GM18909 (cell line): ENCODE results near the gene CD96.
"Not testable (repeated sequence)": the region's sequence is repeated elsewhere in the genome, so short reads cannot be mapped to it uniquely, and the experiment has no call there.

Experiments
- ATAC-seq: cut with Tn5 transposase; IDR thresholded peaks from one replicate; pipeline ENCODE4 v1.9.1; 2021; ENCODE audit warnings: mild to moderate bottlenecking; ENCODE audit not compliant: unreplicated experiment, poor library complexity

The CD96 gene

DNA sequence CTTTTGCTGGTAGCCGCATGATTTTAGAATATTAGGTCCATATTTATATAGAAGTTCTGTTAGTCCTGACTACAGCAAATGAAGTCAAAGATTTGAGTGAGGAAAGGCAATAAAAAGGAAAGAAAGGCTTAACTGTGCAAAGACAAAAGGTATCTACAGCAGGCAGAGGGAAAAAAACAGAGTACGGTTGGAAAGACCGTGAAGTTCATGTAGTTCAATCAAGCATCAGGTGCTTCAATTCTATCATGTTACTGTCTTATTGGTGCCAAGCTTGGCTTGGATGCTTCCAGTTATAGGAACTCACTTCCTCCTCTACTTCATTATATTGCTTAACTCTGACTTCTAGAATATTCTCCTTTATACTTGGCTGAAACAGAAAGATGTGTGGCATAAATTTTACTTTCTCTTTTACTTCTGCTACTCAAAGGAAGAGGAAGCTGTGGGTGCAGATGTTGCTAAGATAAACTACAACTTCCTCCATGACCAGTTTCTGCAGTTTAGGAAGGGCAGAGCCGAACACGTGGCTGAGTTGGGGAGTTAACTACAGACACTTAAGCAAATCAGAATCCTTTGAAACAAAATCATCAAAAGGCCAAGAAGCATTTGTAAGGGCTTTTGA lies 125.7 kb downstream of the CD96 start:
- ATAC-seq = peak; percentile 99

DNA sequence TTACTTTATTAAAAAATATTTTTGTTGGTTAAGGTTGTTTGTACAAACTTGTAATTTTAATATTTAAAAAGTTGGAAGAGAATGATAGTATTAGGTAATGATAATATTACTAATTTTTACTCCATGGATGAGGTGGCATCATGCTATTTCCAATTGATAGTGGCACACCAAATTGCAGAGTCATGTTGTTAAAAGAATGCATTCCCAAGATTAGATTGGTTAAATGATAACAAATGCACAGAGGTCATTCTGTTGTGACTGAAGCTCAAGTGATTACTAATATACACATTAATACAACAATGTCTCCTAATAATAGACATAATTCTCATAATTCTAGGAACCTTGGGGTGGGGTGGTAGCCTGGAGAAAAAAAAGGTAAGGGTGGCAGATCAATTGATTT lies 126.3 kb downstream of the CD96 start:
- no peak for ATAC-seq

DNA sequence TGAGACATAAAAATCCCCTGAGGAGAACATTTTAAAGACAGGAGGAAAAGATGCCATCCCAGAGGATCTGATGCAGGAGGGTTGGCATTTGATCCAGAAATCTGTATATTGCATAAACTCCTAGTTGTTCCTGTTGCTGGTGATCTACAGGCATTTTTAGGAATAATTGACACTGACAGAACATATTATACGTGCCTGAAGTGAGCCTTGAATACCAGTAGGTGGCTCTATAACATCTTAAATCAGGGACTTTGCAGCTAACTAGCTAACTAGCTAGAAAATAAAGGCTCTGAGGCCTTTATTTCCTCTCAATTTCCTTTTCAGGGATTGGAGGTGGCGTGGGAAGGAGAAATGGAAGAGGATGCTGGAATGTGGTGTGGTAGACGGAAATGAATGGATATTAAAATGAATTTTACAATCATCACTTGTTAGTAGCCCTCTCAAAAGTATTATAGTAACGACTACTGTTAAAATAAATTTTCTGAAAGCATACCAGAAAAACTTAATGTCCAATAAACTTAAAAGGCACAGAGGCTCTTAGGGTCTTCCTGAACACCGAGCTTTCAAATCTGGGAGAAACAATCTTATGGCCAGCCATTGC lies 127.0 kb downstream of the CD96 start:
- peak; percentile 52 for ATAC-seq

DNA sequence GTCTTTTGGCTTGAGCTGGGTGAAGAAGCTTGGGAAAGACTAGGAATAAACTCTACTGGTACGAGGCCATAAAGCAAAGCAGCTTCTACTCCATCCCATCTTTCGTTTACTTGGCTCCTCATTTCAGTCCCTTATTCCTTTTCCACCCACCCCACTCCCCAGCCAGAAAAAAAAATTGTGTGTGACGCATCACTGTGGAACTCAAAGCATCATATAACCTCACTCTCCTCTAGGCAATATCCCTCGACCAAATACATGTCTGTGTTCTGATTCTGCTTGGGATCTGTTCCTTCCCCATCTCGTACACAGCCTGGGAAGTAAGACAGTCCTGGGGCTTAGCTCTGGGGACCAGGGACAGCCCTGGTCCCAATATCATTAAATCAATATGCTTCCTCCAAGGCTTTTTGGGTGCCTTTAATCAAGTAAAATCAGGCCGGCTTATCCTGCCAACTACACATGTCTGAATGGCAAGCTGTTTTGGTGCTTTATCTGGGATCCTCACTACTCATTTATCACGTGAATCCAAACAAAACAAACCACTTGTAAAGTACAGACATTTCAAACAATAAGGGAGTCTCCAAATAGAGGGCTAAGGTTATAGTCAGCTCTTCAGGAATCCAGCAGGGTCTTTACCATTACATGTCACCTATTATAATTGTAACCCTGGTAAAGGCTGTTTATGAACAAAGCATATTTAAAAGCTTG lies 128.1 kb downstream of the CD96 start:
- ATAC-seq = no peak

DNA sequence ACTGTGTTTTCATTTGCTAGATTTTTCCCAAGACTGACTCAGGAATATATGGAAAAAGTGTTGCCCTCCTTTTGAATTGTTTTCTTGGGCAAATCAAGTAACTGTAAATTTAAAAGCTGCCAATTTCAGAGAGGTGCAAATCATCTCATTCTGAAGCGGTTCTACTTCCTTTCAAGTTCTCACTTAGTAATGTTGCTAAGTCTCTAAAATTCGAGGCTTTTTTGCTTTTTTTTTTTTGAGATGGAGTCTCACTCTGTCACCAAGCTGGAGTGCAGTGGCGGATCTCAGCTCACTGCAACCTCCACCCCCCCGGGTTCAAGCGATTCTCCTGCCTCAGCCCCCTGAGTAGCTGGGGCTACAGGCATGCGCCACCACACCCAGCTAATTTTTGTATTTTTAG lies 130.5 kb downstream of the CD96 start:
- ATAC-seq = not testable (repeated sequence)

DNA sequence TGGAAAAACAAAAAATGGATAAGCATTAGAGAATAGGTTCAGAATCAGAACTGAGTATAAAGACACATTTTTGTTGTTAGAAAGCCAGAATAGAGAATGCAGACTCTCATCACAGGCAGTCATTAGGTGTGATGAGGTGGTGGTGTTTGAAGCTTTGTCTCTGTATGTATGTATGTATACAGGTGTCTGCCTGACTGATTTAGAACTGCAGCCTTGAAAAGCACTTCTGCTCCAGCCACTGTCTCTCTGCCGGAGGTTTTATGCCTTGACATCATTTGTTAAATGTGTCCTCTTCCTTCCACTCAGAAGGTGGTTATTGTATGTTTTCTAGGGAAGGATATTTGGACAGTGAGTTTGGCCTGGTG lies 133.8 kb downstream of the CD96 start:
- ATAC-seq = no peak

DNA sequence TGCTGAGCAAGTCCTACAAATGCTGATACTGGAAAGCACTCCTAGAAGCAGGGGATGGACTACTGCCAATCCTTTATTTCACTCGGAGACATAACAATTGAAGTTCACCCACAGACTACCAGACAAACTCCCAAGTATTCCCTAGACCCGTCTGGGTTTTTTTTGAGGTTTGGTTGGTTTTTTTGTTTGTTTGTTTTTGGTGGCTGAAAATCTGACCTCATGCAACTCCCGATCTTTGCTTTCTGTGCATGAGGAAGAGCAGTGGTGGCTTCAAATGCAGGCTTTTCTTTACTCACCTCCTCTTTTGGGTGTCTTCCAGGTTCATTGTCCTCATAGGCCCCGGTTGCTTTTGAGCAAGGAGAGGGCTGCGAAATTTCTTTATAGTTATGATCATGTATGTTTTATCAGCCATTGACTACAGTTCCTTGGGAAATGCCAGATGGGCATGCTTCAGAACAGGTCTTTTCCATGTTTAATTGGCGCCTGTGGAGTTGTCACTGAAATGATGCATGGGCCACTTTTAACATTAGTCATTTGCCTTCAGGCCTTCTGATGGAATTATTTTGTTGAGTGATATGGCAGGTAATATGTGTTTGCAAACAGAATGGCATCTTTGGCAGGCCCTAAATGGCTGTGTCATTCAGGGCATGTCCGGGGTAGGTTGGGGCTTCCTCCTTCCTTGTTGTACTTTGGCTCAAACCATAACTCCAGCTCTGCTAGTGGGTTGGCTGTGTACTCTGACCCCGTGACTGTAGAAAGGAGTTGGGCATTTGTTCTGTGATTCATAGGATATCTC lies 134.4 kb downstream of the CD96 start:
- no peak for ATAC-seq

DNA sequence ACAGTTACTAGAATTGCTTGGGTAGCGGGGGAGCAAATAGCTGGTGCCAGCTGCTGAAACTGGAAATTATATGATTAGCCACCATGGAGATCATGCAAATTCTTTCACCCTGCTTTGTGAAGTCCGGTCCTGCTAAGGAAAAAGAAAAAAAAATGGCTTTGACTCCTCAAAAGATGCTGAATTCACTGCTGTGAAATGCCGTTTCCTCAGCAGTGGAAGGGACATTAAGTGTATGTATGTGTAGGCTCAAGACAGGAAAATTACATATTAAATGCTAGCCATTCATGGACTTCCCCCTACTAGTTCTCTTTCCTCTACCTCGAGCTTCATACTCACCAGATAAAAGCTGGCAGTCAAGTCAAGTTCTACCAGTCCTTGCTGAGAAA lies 135.0 kb downstream of the CD96 start:
- no peak for ATAC-seq

DNA sequence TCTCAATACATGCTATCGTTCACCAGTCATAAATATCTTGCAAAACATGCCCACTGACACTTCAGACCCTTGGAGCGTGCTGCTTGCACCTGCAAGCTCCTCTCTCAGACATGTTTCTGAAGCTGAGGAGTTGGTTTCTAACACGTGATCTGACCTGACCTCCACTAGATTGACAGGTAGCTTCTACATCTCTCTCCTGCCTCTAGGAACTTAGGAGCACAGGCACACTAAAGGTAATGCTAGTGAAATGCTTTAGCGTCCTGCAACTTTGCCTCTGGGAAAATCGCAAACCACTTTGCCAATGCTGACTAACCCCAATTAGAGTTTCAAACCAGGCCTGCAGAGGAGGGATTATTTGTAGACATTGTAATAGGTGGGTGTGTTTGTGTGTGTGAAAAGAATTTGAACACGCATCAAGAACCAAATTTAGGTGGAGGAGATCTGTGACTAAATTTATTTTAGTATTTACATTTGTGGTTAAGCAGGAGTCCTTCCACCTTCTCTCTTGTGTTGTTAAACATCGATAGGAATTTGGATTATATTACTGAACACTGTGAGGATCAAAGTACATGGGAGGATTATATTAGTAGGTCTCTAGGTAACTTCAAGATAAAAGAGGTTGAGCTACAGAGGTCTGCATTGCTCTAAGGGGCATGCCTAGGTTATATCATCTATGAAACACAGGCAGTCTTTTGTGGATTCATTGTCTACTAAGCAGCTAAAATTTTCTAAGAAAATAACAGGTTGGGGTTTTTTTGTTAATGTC lies 139.8 kb downstream of the CD96 start:
- ATAC-seq = no peak

DNA sequence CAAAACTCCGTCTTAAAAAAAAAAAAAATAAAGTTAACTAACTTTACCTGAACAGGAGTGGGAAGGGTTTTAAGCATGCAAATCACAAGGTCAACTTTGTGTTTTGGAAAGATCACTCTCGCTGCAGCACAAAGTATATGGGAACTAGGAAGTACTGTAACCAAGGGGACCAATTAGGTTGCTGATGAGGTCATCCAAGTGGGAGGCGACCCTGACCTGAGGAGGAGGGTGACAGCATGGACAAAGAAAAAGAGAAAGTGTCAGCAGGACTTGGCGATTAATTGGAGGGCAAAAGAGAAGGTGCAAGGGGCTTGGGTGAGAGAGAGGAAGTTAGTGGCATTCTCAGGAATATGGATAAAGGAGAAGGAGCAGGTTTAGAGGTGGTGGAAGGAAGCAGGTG lies 142.6 kb downstream of the CD96 start:
- no peak for ATAC-seq

DNA sequence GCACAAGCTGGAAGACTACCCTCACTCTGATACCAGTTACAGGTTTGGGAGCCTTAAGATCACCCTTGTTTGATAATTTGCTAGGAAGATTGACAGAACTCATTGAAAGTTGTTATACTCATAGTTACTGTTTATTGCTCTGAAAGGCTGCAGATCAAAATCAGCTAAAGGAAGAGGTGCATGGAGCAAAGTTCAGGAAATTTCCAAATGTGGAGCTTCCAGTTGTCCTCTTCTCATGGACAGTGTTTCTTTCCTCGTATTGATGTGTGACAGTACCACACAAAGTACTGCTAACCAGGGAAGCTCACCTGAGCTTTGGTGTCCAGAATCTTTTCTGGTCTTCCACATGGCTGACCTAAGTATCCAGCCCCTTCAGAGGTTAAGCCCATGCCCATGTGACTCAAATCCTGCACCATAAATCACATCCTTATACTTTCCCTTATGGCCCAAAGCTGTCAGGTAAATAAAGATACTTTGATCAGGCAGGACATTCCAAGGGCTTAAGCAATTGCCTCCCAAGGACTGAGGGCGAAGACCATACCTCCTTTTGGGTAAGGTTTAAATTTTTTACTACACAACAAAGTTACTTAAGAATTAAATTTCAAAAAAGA lies 146.3 kb downstream of the CD96 start:
- ATAC-seq = no peak

DNA sequence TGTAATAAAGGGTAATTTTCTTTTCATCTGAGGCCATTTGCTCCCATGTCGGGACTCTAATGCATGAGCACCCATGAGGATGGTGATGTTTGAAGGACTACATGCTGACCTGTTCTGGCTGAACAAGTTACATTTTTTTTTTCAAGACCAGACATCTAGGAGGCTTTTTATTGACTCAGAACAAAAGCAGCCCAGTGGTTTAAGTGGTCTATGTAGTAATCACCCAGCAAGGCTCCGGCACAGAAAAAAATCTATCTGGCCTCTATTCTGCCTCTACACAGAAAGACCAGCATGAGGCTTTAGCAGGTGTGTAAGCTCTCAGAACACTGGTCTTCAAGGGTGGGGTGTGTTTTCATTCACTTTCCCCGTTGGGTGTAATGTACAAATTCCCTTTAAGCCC lies 148.2 kb downstream of the CD96 start:
- peak; percentile 94 for ATAC-seq

DNA sequence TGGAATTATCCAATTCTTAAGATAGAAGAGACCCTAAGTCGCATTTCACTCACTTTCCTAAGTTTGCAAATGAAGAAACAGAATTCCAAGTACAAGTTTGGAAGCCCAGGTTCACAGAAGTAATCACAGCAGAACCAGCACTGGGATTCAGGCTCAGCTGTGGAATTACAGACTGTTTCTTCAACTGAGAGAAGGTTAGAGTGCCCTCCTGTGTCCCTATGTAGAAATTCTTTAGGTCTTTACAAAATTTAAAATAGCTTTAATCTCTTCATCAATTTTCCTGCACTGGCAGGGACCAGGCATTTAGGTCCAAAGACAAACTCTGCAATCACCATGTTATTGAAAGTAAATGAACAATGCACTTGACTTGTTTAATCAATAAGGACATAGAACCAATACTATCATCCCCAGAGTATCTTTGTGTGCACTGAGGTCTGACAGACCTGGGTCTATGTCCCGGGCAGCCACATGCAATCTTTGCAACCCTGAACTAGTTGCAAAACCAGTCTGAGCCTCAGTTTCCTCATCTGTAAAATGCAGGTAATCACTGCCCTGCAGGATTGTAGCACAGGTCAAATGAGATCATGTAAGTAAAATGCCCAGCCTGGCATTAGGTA lies 149.4 kb downstream of the CD96 start:
- ATAC-seq = no peak

DNA sequence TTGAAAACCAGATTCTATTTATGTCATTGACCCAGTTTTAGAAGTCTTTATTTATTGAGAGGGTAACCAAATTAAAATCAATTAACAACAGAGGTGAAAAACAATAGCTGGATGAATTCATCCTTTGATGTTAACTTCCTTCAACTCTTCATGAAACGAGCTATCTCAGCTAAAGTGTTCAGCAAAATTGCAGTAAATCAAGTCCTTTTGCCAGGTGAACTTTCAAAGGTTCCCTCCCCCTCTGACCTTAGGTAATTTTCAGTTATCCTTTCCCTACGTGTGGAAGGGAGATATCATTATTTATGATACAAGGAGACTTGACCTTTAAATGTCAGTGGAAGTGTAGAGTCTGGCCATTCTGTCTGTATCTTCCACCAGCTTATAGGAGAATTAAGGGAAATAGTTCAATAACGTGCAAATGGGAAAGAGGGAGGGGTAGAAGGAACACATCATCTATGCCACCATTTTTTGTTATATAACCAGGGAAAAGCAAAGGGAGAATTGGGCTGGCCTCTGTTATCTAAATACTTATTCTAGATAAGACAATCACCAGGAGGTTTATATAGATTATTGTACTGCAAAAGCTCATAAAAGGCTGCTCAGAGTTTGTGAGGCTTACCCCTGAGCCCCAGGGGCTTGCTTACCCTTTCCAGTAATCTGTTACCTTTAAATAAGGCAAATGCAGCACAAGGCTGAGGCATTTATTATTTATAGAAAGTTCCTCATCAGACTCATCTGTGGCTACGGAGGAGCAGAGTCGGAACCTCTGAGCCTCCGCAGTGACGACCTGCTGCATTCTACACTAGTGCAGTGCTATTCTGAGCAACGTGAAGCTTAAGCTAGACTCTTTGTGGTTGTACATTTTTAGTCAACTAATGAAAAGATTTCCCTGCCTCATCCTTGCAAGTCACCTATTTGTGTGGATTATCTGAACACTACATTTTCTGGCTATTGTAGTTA lies 150.9 kb downstream of the CD96 start:
- peak; percentile 32 for ATAC-seq

DNA sequence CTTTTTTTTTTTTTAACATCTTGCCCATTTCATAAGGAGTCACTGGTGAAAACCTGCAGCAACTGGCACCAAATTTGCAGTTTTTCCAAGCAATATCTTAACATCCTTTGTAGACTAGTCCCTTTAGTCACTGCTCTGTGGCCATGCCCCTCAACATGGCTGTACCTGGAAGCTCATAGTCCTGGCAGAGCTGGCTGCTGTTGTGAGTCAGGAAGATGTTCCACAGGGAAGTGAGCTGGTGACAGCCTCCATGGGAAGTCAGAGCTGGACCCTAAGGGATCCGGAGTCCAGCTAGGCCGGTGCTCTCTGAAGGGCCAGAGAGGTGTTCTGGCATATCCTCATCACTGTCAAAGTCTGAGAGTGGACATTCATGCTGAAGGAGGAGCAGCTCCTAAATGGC lies 152.5 kb downstream of the CD96 start:
- ATAC-seq = no peak

DNA sequence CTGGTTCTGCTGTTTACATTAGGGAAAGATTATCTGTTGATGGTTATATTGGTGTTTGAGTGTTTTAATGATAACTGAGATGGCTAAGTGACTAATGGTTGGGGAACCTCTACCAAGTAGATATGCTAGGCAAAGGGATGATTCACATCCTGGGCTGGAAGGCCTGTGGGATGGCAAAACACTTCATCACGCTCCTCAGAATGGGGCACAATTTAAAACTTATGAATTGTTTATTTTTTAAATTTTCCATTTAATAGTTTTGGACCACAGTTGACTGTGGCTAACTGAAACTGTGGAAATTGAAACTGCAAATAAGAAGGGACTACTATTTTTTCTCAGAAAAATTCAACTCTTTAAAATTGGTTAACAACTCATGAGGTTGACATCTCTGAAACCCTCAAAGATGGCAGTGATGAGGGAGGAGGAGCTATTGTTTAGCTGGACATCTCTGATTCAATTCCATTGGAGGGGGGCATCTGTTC lies 153.7 kb downstream of the CD96 start:
- ATAC-seq = no peak

DNA sequence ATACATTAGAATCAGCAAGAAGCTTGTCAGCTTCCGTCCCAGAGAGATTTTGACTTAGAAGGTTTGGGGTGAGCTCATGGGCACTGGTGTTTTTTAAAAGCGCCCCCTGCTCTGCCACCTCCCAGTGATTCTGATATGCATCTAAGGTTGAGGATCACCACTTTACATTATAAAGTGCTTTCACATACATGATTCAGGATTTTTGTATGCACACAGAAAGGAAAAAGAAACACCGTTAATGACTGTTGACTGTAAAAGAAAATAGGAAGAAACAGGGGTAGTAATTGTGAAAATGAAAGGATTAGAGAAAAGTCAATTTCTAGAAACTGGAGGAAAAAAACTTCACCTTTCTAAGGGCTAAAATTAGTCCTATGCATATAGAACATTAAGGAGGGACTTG lies 158.1 kb downstream of the CD96 start:
- peak; percentile 41 for ATAC-seq

DNA sequence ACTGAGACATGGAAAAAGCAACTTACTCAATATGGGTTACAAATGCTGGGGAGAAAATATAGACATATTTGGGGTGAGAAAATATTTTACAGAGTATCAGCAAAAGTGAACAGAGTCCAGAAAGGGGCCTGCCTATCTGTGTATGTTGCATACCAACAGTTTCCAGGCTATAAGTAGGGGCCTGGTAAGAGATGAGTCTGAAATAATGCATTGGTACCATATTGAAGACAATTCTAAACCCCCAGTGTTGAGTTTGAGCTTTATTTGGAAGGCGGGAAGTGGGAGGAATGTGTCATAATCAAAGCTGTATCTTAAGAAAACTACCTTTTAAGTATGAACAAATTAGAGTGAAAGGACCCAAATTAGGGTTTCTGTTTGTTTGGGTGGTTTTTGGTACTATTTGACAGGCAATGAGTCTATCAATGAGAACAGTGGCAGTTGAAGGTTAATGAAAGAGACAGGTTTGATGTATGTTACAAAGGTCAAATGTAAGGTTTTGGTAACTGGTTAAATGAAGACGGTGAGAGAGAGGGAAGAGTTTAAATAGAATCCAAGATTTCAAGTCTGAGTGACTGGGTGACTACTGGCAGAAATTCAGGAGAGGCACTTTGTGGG lies 159.4 kb downstream of the CD96 start:
- ATAC-seq = no peak
